GM18519 (cell line): ENCODE results near the gene MGMT.
A peak's percentile ranks its signal among the peaks of the same experiment; 100 is the strongest.
"Not testable (repeated sequence)": the region's sequence is repeated elsewhere in the genome, so short reads cannot be mapped to it uniquely, and the experiment has no call there.

Experiments used
- ATAC-seq: cut with Tn5 transposase; IDR thresholded peaks from one replicate; pipeline ENCODE4 v1.9.1; 2021; ENCODE audit warnings: mild to moderate bottlenecking, moderate library complexity; ENCODE audit not compliant: unreplicated experiment, low FRiP score

The MGMT gene

DNA sequence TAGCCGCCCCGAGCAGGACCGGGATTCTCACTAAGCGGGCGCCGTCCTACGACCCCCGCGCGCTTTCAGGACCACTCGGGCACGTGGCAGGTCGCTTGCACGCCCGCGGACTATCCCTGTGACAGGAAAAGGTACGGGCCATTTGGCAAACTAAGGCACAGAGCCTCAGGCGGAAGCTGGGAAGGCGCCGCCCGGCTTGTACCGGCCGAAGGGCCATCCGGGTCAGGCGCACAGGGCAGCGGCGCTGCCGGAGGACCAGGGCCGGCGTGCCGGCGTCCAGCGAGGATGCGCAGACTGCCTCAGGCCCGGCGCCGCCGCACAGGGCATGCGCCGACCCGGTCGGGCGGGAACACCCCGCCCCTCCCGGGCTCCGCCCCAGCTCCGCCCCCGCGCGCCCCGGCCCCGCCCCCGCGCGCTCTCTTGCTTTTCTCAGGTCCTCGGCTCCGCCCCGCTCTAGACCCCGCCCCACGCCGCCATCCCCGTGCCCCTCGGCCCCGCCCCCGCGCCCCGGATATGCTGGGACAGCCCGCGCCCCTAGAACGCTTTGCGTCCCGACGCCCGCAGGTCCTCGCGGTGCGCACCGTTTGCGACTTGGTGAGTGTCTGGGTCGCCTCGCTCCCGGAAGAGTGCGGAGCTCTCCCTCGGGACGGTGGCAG, at the start of gene MGMT:
MGMT (plus strand) TSS at position 539 of the 656 bp plus-strand sequence.
- ATAC-seq: peak; percentile 78

DNA sequence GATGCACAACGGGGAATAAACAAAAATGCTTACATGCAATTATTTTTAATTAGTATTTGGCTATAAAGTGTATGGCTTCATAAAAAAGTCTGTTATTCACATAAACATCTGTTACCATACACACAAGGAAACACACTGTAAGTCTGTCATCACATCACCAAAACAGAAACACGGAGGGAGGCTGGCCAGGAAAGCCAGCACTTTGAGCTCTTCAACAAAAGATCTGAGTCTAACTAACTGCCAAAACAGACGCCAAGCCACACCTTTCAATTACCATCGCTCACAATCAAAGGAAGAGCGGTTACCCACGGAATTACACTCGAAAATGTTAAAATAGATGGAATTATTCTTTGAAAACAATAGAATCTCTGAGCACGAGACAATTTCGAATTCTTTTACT, 49.2 kb upstream of the MGMT start:
- ATAC-seq: no peak

DNA sequence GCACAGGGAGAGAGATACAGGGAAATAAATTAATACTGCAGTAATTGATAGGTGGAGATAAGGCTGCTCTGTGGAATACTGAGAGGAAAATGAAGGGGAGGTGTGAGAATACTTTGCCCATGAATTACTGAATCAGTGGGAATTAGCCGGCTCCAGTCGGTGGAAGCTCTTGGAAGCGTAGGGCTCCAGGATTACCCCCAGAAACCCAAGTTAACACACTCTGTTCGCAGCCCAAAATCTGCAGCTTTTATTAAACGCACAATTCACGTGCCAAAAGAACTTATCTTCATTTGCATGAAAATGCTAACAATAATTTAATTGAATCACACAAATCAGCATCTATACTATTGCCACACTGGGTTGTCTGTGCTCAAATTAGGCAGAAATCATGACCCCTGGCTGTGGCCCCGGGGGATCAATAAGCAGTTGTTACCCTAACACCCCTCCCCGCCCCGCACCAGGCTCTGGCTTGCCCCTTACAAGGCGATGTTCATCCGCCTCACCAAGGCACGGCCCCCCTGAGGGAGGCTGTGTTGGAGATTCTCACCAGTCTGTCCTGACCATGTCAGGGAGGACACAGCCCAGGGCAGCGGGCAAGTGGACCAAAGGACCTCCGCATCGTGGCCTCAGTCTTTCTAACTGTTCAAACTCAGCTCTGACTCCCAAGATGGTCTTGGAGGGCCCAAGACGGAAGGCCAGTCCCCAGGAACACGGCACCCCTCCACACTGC, 48.4 kb upstream of the MGMT start:
- ATAC-seq: no peak

DNA sequence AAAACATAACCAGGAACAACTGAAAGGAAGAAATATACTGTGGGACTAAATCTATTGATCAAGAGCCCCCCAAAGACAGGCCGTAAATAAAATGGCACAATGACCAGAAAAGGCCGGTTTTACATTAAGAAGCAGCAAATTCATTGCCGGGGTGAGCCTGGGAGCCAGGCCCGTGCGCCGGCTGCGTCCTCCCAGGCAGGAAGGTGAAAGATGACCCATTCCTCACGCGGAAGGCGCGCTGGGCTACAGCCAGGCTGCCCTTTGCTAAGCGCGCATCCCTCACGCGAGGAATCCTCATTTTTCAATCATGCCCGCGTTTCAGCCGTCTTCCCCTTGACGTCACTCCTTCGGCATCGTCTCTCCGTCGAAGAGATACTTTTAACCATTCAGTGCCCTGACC, 47.6 kb upstream of the MGMT start:
- no peak for ATAC-seq

DNA sequence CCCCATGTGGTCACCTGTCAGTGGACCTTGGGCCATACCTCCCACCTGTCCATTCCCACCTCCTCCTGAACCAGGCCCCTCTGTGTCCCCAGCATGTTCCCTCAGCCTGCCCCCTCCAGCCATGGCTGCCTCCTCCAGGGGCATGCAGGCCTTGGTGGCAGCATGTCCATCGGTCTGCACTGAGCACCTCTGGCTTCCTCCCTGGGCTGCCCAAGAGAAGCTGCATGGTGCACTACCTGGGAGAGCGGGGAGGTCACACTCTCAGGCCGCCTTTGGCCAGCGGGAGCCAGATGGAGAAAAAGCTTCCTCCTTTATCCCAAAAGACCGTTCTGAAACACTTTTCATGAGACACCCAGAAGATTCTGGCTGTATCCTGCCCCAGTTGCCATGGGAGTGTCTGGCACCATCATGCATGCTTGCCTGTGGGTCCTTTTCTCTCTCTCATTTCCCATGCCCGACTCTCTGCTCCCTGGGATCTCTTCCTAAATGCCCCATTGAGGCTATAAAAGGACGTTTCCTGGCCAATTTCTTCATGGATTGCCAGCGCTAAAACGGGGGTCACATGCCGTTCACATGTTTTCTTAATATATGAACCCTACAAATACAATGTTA, 45.5 kb upstream of the MGMT start:
- no peak for ATAC-seq

- no peak for ATAC-seq
Observed at GRCh38 chr10:129424978-129425377, 42.1 kb upstream of the MGMT start.

- no peak for ATAC-seq
Observed at GRCh38 chr10:129426606-129427005, 40.4 kb upstream of the MGMT start.

GRCh38 chr10:129433266-129433665, 33.8 kb upstream of the MGMT start:
- ATAC-seq: no peak

GRCh38 chr10:129435724-129436123, 31.3 kb upstream of the MGMT start:
- not testable (repeated sequence) for ATAC-seq

DNA sequence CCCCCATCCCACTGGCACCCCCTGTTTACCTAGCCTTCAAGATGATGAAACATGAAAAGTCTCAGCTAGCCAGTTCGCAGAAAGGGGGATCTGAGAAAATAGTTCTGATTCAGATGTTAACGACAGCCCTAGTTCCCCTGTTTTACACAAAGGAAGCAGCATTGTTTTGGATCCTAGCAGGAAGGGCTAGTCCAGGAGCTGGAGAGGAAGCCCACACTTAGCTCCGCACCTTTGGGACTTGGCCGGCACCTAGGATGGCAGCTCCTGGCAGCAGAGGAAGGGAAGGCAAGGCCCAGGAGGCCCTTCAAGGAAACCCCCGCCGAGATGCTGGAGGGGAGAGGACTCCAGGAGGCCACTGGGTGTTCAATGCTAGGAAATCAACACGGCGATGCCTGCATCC, 29.0 kb upstream of the MGMT start:
- ATAC-seq: no peak

GRCh38 chr10:129440247-129440646, 26.8 kb upstream of the MGMT start:
- no peak for ATAC-seq

DNA sequence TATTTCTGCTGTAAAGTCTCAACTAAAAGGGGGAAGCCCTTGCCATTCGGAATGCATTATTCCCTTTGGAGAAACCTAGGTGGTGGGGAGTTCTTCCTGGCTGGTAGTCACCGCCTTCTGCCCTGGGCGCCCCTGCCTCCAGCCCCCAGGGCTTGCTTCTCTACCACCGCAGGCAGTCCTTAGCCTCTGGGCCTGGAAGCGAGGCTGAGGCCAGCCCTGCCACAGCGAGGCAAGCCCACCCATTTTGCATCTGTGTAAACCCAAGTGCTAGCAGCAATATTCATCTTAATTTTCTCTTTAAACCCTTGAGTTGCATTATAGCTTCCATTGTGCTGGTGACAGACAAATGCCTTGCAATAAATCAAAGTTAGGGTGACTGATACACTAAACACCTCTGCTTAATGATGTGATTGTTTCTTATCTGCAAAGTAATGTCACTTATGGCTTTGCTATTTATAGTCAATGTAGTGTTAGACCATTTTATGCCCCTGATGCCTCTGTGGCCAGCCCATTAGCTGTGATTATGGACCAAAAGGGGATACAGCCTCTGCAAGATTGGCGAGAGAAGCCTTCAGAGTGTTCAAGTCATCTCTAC, 26.2 kb upstream of the MGMT start:
- no peak for ATAC-seq

GRCh38 chr10:129441372-129442009, 25.6 kb upstream of the MGMT start:
- no peak for ATAC-seq

- no peak for ATAC-seq
Observed at GRCh38 chr10:129442866-129443265, 24.2 kb upstream of the MGMT start.

GRCh38 chr10:129444359-129444758, 22.7 kb upstream of the MGMT start:
- ATAC-seq: no peak

DNA sequence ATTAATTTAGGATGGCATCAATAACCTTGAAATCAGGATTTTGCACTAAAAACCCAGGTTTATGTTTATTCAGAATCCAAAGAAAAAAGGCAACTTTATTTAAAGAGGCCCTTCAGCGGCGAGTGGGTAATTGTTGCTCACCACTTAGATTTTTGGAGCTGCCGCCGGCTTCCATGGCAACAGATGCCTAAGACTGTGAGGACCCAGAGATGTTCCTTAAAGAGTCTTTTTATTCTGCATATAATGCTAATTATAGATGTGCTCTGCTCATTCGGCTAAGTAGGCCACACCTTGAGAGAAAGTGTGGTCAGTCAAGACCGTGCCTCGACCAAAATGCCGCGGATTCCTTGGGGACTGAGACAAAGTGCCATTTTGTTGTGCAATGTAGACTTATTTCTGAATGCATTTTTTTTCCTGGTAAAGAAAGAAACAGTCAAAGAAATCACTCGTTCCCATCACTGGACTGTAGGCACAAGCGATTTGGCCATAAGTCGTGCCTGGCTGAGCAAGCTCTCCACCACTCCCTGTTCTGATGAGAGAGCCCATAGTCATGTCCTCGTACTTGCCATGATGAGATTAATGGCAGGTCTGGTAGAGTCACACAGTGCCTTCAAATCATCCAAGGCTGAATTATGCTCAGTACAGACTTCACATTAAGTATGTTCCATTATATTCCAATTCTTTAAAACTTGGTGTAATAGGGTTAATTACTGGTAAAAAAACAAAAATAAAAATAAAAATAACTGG, 21.4 kb upstream of the MGMT start:
- ATAC-seq: no peak

- ATAC-seq: no peak
Observed at GRCh38 chr10:129446183-129446581, 20.9 kb upstream of the MGMT start.

- no peak for ATAC-seq
Observed at GRCh38 chr10:129447486-129447885, 19.6 kb upstream of the MGMT start.

- ATAC-seq: no peak
Observed at GRCh38 chr10:129448086-129448485, 19.0 kb upstream of the MGMT start.

GRCh38 chr10:129448539-129448938, 18.5 kb upstream of the MGMT start:
- ATAC-seq: no peak
